Hepatocyte (in vitro differentiated cells): ENCODE results near the gene ARMC3.

Experiments used
- CTCF ChIP-seq: fragments of 200-600 bp; sonication (generic); IDR thresholded peaks from 2 replicates; pipeline ENCODE4 v1.5.1; 2016; ENCODE audit warnings: antibody characterized with exemption, mild to moderate bottlenecking; ENCODE audit not compliant: poor library complexity
- EZH2 ChIP-seq: fragments of 200-600 bp; sonication (generic); IDR thresholded peaks from 2 replicates; pipeline ENCODE4 v1.6.1; 2016; ENCODE audit warnings: antibody characterized with exemption, mild to moderate bottlenecking, borderline replicate concordance

- TF ChIP-seq CTCF = no peak
- no peak for TF ChIP-seq EZH2
Measured at GRCh38 chr10:22913474-22914092, 14.3 kb upstream of the ARMC3 start.
